Choroid plexus epithelial cell (primary cell): ENCODE measurements around the gene USP37.

Experiments used
- DNase-seq: peaks from one replicate; pipeline ENCODE4 v3.0.0-alpha.2; 2010; ENCODE audit warnings: low read depth
- H3K4me3 ChIP-seq: 2 replicates; pipeline ENCODE4 v1.5.1; 2011; ENCODE audit warnings: low read depth, mild to moderate bottlenecking, control low read depth, low read length, moderate library complexity
- TF ChIP-seq, protein P1 (sequence below): conservative IDR thresholded peaks from 2 replicates; pipeline ENCODE4 v1.5.1; 2011; ENCODE audit warnings: low read depth, mild to moderate bottlenecking, control low read depth, inconsistent platforms, low read length, moderate library complexity

USP37 gene

DNA sequence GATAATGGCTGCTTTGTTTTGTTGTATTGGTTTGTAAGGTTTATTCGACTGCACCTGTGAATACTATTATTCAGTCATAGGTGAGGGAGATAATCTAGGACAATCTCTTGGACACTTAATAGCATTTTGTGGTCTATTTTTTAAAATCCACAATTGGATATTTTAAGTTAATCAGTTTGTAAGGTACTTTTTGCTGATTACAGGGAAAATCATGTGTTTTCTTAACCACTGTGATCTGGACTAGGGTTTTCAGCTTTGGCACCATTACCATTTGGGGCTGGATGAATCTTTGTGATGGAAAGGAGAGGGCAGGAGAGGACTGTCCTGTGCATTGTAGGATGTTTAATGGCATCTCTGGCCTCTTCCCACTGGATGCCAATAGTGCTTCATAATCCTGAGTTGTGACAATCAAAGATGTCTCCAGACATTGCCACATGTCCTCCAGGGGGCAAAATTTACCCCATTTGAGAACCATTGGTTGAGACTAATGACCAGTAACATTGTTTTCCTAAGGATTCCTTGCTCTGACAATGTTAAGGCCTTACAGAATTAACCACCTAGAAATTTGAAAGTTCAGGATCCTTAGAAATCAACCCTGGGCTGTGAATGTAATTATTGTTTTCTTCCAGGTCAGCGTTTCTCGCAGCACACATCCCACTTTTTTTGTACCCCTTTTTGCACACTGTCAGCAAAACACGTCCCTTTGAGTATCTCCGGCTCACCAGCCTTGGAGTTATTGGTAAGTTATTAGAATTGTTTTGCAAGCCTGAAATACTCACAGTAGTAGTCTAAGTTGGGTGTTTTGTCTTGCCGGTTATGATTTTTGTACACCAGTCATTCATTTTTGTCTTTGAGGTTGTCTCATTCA is 16.1 kb upstream of the USP37 start:
- TF ChIP-seq, protein P1, sequence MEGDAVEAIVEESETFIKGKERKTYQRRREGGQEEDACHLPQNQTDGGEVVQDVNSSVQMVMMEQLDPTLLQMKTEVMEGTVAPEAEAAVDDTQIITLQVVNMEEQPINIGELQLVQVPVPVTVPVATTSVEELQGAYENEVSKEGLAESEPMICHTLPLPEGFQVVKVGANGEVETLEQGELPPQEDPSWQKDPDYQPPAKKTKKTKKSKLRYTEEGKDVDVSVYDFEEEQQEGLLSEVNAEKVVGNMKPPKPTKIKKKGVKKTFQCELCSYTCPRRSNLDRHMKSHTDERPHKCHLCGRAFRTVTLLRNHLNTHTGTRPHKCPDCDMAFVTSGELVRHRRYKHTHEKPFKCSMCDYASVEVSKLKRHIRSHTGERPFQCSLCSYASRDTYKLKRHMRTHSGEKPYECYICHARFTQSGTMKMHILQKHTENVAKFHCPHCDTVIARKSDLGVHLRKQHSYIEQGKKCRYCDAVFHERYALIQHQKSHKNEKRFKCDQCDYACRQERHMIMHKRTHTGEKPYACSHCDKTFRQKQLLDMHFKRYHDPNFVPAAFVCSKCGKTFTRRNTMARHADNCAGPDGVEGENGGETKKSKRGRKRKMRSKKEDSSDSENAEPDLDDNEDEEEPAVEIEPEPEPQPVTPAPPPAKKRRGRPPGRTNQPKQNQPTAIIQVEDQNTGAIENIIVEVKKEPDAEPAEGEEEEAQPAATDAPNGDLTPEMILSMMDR, result no peak
- DNase-seq, result no peak
- H3K4me3 ChIP-seq, result no peak overlapping the region

GRCh38 chr2:218582076-218582475 is 13.9 kb upstream of the USP37 start:
- peak; percentile 59 for DNase-seq
- no peak overlapping the region for H3K4me3 ChIP-seq
- TF ChIP-seq, protein P1, result no peak

DNA sequence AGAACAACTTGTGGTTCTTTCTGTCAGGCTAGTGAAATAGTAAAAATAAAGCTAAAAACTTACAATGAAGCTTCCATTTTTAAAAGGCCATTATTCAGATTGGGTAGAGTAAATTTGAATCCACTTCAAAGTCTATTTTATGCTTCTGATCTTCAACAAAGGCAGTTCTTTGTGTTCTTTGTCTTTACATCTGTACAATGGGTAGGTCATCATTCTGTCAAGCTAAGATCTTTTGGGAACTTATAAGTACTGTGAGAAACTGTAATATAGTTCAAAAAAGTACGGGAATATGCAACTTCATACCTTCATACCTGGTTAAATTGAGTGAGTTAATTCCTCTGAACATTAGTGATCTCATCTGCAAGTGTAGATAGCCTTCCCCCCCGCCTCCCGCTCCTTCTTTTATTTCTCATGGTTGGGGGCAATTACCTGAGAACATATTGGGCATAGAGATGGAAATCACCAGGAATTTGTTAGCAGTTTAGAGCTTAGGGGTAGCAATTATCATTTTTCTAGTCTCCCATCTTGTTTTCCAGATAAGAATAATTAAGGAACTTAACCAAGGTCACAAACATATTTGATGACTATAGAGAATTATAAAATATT is 10.2 kb upstream of the USP37 start:
- TF ChIP-seq, protein P1, result no peak
- H3K4me3 ChIP-seq, result no peak overlapping the region
- DNase-seq, result no peak

GRCh38 chr2:218577482-218578220 is 9.5 kb upstream of the USP37 start:
- H3K4me3 ChIP-seq, result no peak overlapping the region
- TF ChIP-seq, protein P1, result no peak
- no peak for DNase-seq

DNA sequence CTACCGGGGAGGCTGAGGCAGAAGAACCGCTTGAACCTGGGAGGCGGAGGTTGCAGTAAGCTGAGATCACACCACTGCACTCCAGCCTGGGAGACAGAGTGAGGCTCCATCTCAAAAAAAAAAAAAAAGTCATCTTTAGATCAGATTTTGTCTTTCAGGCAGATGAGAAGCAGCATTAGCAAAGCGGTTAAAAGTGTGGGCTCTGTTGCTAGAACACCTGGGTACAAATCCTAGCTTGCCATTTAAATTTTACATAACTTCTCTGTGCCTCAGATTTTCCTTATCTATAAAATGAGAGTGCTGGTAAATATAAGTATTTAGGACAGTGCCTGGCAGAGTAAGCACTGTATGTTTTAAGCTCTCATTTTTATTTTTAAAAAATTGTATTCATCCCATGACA is 8.7 kb upstream of the USP37 start:
- TF ChIP-seq, protein P1, result no peak
- no peak overlapping the region for H3K4me3 ChIP-seq
- no peak for DNase-seq

GRCh38 chr2:218570850-218571249 is 2.7 kb upstream of the USP37 start:
- DNase-seq, result peak; percentile 51
- TF ChIP-seq, protein P1, result no peak
- H3K4me3 ChIP-seq, result peak overlapping the region; percentile 19
